Measurements from ENCODE around the gene STARD3NL. TPM values are rescaled to one million over a fixed set of nuclear protein-coding genes. Genes with fewer than 3 reads are reported as not detected.

STARD3NL gene
- total and polyA plus RNA-seq, 10 of the 15 experiments (the other 5 are each of a cell fraction or from before 2014, with no cell fraction given): 66.1 to 133 (median 85.7) TPM

- no TSS peak for BruUV-seq (replicated peaks)
- ChIA-PET RAD21 (ENCODE audit: unreplicated experiment) (interaction anchor here (0.8 to 2.5 kb wide), 8 partner anchors 9 to 127 kb away, joined by 3 to 10 read pairs (median 4); partner anchors contain the start of gene STARD3NL), POLR2A (interaction anchor here (0.5 to 0.9 kb wide), 4 partner anchors 9 to 44 kb away, joined by 3 to 4 read pairs (median 3); partner anchors contain the start of gene STARD3NL), SMC1A (ENCODE audit: uncharacterized antibody, unreplicated experiment) (interaction anchor here (0.7 to 3.5 kb wide), 8 partner anchors 9 to 71 kb away, joined by 4 to 16 read pairs (median 10); partner anchors contain the start of gene STARD3NL), CTCF (interaction anchor here (1.1 to 4.0 kb wide), 12 partner anchors 9 to 277 kb away, joined by 3 to 35 read pairs (median 6); partner anchors contain the start of gene STARD3NL)
- no peak overlapping the region for H2AFZ ChIP-seq (ENCODE audit: control insufficient read depth, low read depth, low read length)
- in situ Hi-C loops (cut with MboI): no loop called here
- H4K20me1 ChIP-seq (ENCODE audit: control insufficient read depth, insufficient read depth): no peaks in the 10 kb centered on the region
- FAIRE-seq: no peak
- H3K4me2 ChIP-seq (ENCODE audit: control insufficient read depth, insufficient read depth): peak overlapping the region; percentile 28; the same call in 1 of the 2 replicates
- no peak overlapping the region for H3K27ac ChIP-seq (ENCODE audit: control insufficient read depth, insufficient read depth)
- H3K4me1 ChIP-seq (ENCODE audit: control insufficient read depth, insufficient read depth, low read length): peaks cover 39% of the 10 kb centered on the region
- peaks cover 0 to 8% of the 10 kb centered on the region in 2 experiments; a peak in 2 of 4 replicates for H3K36me3 ChIP-seq (ENCODE audit: control insufficient read depth in 2 of 2, insufficient read depth in 2 of 2, low read length in 1 of 2)
- intact Hi-C loops (cut with micrococcal nuclease; ENCODE audit: unreplicated experiment): no loop called here
- no peaks in the 10 kb centered on the region for H3K27me3 ChIP-seq (replicated peaks in 1 of 2; ENCODE audit: control insufficient read depth in 2 of 2, insufficient read depth in 2 of 2, low read length in 1 of 2)
- no peak overlapping the region for H3K4me3 ChIP-seq
- TF ChIP-seq BHLHE40 (IDR thresholded peaks at IDR 0.05; ENCODE audit: borderline replicate concordance in 1 of 2, low read depth in 2 of 2, low read length in 1 of 2) (peak in 1 of 2 experiments; percentile 23; a peak in 1 of 4 replicates), TBL1XR1 (IDR thresholded peaks at IDR 0.05; ENCODE audit: low read depth, low read length) (no peak), ATF7 (IDR thresholded peaks at IDR 0.05; ENCODE audit: low read depth) (peak; percentile 74), WRNIP1 (IDR thresholded peaks at IDR 0.05; ENCODE audit: borderline replicate concordance, low read depth, low read length) (no peak), BCL3 (IDR thresholded peaks at IDR 0.05; ENCODE audit: borderline replicate concordance, insufficient read depth, low read depth, low read length, poor library complexity, severe bottlenecking) (no peak), MXI1 (IDR thresholded peaks at IDR 0.05; ENCODE audit: low read depth, low read length) (no peak), POLR2A (IDR thresholded peaks at IDR 0.05; ENCODE audit: low read depth, low read length) (no peak), ZNF274 (IDR thresholded peaks at IDR 0.05; ENCODE audit: insufficient read depth, insufficient read length) (no peak), GABPA (IDR thresholded peaks at IDR 0.05; ENCODE audit: low read depth) (no peak), PAX8 (IDR thresholded peaks at IDR 0.05) (no peak), SPI1 (IDR thresholded peaks at IDR 0.05; ENCODE audit: borderline replicate concordance, insufficient read depth, low read depth, low read length) (peak; percentile 65; the same call in 1 of the 2 replicates)
- TF ChIP-seq, protein P1, sequence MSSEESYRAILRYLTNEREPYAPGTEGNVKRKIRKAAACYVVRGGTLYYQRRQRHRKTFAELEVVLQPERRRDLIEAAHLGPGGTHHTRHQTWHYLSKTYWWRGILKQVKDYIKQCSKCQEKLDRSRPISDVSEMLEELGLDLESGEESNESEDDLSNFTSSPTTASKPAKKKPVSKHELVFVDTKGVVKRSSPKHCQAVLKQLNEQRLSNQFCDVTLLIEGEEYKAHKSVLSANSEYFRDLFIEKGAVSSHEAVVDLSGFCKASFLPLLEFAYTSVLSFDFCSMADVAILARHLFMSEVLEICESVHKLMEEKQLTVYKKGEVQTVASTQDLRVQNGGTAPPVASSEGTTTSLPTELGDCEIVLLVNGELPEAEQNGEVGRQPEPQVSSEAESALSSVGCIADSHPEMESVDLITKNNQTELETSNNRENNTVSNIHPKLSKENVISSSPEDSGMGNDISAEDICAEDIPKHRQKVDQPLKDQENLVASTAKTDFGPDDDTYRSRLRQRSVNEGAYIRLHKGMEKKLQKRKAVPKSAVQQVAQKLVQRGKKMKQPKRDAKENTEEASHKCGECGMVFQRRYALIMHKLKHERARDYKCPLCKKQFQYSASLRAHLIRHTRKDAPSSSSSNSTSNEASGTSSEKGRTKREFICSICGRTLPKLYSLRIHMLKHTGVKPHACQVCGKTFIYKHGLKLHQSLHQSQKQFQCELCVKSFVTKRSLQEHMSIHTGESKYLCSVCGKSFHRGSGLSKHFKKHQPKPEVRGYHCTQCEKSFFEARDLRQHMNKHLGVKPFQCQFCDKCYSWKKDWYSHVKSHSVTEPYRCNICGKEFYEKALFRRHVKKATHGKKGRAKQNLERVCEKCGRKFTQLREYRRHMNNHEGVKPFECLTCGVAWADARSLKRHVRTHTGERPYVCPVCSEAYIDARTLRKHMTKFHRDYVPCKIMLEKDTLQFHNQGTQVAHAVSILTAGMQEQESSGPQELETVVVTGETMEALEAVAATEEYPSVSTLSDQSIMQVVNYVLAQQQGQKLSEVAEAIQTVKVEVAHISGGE (CRISPR knock-in tag; IDR thresholded peaks at IDR 0.05): no peak
- TF ChIP-seq, protein P2, sequence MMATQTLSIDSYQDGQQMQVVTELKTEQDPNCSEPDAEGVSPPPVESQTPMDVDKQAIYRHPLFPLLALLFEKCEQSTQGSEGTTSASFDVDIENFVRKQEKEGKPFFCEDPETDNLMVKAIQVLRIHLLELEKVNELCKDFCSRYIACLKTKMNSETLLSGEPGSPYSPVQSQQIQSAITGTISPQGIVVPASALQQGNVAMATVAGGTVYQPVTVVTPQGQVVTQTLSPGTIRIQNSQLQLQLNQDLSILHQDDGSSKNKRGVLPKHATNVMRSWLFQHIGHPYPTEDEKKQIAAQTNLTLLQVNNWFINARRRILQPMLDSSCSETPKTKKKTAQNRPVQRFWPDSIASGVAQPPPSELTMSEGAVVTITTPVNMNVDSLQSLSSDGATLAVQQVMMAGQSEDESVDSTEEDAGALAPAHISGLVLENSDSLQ (IDR thresholded peaks at IDR 0.05): 0 out of 2 replicates have a peak, but pooled peaks have one; percentile 27
- H3K9me3 ChIP-seq (replicated peaks; ENCODE audit: control insufficient read depth, insufficient read depth, low read length): peaks cover 3% of the 10 kb centered on the region
- peaks cover 97% of the 10 kb centered on the region for H3K79me2 ChIP-seq (ENCODE audit: control insufficient read depth, insufficient read depth, low read length)
- WGBS (ENCODE audit: insufficient coverage, insufficient replicate concordance, low lambda C conversion rate, missing lambda C conversion rate): 100% methylated on average over 4 of the region's 4 CpGs
- no peak for DNase-seq (ENCODE audit: low read depth, low spot score)
- no peak overlapping the region for H3K9ac ChIP-seq (ENCODE audit: control insufficient read depth, insufficient read depth, low read length)
- ATAC-seq: peak; percentile 55
Measured at GRCh38 chr7:38186593-38187314, 8.7 kb downstream of the STARD3NL start.
